ENCODE measurements around the gene FOXO1. TPM values are rescaled to one million over a fixed set of nuclear protein-coding genes. Genes with fewer than 3 reads are reported as not detected.

The FOXO1 gene
- total RNA-seq, 4 donors from 2014 or later = 65.7 to 111 (median 87.5) TPM

- no peak for DNase-seq (ENCODE audit: low spot score)
- no peak for TF ChIP-seq CTCF (IDR thresholded peaks at IDR 0.05)
- ATAC-seq (ENCODE audit: low FRiP score) = peak; percentile 11
Measured at GRCh38 chr13:40598569-40598968, 67.9 kb downstream of the FOXO1 start.

DNA sequence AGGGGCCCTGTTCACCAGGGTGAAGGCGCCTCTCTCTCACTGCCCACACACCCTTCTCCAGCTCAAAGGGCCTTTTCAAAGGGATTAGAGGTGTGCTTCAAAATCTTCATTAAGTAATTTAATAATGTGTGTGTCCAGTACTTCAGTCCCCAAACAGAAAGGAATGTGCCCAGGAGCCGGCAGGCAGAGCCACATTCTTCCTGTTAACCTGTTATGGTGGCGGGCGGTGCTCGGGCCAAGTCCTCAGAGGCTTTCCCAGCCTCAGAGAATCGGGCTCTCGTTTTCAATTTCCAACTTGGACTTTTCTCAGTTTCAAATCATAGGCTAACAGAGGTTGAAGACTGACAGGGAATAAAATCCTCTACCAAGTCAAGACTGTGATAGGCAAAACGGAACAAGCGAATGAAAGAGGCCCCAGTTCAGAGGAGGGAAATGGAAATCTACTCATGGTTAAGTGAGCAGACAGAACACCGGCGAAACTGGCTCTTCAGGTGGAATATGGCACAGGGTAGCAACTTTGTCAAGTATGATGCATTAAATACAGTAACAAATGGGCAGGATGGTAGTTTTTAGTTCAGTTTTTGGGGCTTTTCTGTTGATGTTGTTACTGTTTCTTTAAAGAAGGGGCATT is 68.6 kb downstream of the FOXO1 start:
- TF ChIP-seq CTCF (IDR thresholded peaks at IDR 0.05) = no peak
- no peak for DNase-seq (ENCODE audit: low spot score)
- ATAC-seq (ENCODE audit: low FRiP score) = no peak

- ATAC-seq (ENCODE audit: low FRiP score) (no peak), DNase-seq (ENCODE audit: low spot score) (no peak)
- TF ChIP-seq CTCF (IDR thresholded peaks at IDR 0.05) = no peak
Measured at GRCh38 chr13:40596484-40596883, 70.0 kb downstream of the FOXO1 start.

- no peak for TF ChIP-seq CTCF (IDR thresholded peaks at IDR 0.05)
Measured at GRCh38 chr13:40595693-40596092, 70.7 kb downstream of the FOXO1 start.

DNA sequence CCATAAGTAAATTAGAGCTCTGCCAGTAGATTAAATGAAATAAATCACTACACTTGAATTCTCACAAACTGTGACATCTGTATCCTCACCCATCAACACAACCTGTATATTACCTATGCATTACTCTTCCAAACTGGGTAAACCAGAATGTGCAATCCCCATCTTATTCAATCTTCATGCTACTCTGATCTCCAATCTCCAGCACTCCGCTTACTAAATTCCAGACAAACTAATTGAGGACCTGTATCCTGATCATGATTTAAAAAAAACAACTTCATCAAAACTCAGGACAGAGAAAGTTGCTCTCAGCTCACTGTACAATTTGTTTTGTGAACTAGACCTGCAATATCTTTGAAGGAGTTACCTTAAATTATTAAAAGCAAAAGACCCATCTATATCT is 74.4 kb downstream of the FOXO1 start:
- no peak for ATAC-seq (ENCODE audit: low FRiP score)
- no peak for TF ChIP-seq CTCF (IDR thresholded peaks at IDR 0.05)
- DNase-seq (ENCODE audit: low spot score) = no peak

More at GRCh38 chr13:40595693-40596092, 70.7 kb downstream of the FOXO1 start:
- no peak for DNase-seq (ENCODE audit: low spot score)
- no peak for ATAC-seq (ENCODE audit: low FRiP score)

- DNase-seq (ENCODE audit: low spot score) = no peak
- no peak for TF ChIP-seq CTCF (IDR thresholded peaks at IDR 0.05)
- no peak for ATAC-seq (ENCODE audit: low FRiP score)
Measured at GRCh38 chr13:40591091-40591490, 75.3 kb downstream of the FOXO1 start.

DNA sequence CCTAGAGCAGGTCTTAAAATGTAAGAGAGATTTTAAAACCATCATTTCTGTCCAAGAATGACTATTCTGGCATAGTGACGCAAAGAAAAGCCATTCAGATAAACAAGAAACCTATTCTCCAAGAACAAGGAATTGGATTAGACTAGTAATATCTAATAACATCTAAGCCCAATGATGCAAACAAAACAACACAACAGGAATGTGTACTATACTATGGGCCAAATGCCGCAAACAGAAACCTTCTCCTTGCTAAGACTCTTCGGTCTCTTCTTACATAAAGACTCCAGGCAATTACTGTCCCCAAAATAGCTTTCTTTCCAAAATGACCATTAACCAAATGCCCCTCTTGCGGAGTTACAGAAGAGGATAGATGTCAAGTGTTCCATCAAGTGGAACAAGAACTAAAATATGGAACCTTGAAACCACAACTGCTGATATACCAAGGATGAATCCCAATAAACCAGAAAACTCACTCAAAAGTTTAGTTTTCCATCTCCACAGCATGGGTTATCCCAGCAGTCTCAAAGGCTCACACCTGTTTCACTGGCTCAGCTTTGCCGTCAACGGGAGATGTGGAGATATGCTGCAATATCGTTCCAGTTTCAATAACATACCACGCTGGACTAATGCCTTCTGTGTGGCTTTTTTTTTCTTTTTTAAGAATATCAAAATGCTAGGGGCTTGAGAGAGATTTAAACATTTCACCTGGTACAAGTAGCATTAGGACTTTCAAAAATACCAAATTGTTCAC is 76.2 kb downstream of the FOXO1 start:
- DNase-seq (ENCODE audit: low spot score) (no peak), ATAC-seq (ENCODE audit: low FRiP score) (no peak)

More for the DNA sequence above, 76.2 kb downstream of the FOXO1 start:
- no peak for TF ChIP-seq CTCF (IDR thresholded peaks at IDR 0.05)

Measured in omental fat pad (tissue), 4 donors.